Adipocyte (in vitro differentiated cells): Measurements from ENCODE around the gene FILIP1.
A peak's percentile ranks its signal among the peaks of the same experiment; 100 is the strongest.

Experiments used
- DNase-seq: peaks from one replicate; pipeline ENCODE4 v3.0.0-alpha.2; 2015; ENCODE audit warnings: low read depth
- H3K27me3 ChIP-seq: replicated peaks from 2 replicates; pipeline ENCODE4 v1.7.0; 2013; ENCODE audit warnings: mild to moderate bottlenecking, low read length, moderate library complexity; ENCODE audit not compliant: control insufficient read depth, insufficient read depth
- H3K36me3 ChIP-seq: 2 replicates; pipeline ENCODE4 v1.7.0; 2013; ENCODE audit warnings: low read length, mild to moderate bottlenecking, moderate library complexity; ENCODE audit not compliant: control insufficient read depth, insufficient read depth, severe bottlenecking
- H3K4me1 ChIP-seq: 2 replicates; pipeline ENCODE4 v1.7.0; 2013; ENCODE audit warnings: mild to moderate bottlenecking, low read length, moderate library complexity; ENCODE audit not compliant: control insufficient read depth, insufficient read depth
- H3K4me3 ChIP-seq: 2 replicates; pipeline ENCODE4 v1.7.0; 2013; ENCODE audit warnings: mild to moderate bottlenecking, low read length, moderate library complexity
- H3K9ac ChIP-seq: 2 replicates; pipeline ENCODE4 v1.7.0; 2013; ENCODE audit warnings: mild to moderate bottlenecking, low read length, moderate library complexity
- H3K9me3 ChIP-seq: 2 replicates; pipeline ENCODE4 v1.7.0; 2013; ENCODE audit warnings: mild to moderate bottlenecking, low read length, moderate library complexity; ENCODE audit not compliant: control insufficient read depth

The FILIP1 gene

DNA sequence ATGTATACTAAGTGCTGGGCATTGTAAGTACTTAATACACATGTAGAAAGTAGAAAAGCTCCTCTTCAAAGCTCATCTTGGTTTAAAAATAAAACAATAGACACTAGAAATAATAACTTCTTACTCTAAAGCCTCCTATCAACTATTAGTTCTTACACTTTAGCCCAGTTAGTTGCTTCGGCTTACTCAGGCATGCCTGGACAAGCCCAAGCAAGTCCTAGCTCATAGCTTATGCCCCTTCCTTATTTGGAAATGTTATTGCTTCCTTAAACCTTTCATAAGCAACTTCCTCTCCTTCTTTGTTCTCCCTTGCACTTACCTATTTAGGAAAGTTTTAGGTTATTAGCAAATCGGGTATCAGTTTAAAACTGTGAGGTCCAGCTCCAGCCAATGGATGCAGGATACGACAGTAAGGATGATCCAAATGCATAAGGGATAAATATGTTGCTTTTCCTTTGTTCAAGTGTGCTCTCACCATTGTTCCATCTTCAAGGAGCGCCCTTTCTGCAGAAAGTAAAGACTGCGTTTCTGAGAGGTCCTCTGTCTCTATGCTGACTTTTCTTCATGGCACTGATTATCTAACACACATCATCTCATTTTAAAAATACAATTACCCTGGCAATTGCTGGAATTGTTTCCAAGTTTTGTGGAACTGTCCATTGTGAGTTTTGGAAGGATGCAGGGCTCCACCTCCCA, 221.3 kb downstream of the FILIP1 start:
- H3K4me3 ChIP-seq, result peak overlapping the region; percentile 25

DNA sequence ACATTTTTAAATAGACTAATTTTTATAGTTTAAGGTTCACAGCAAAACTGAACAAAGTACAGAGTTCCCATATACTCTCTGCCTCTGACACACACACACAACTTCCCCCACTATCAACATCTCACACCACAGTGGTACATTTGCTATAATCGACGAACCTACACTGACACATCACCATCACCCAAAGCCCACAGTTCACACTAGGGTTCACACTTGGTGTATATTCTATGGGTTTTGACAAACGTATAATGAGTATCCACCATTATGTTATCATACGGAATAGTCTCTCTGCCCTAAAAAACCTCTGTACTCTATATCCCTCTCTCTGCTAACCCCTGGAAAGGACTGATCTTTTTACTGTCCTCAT, 224.6 kb downstream of the FILIP1 start:
- Histone ChIP-seq H3K27me3 (no peaks in the 10 kb centered on the region), H3K36me3 (peaks cover 12% of the 10 kb centered on the region), H3K9ac (no peak overlapping the region), H3K4me3 (no peak overlapping the region), H3K4me1 (peaks cover 41% of the 10 kb centered on the region), H3K9me3 (no peaks in the 10 kb centered on the region)
- DNase-seq, result no peak

More for the DNA sequence above, 221.3 kb downstream of the FILIP1 start:
- peak; percentile 54 for DNase-seq
- Histone ChIP-seq H3K9ac (peak overlapping the region; percentile 75), H3K9me3 (no peaks in the 10 kb centered on the region), H3K4me1 (peaks cover 51% of the 10 kb centered on the region), H3K27me3 (no peaks in the 10 kb centered on the region), H3K36me3 (peaks cover 9% of the 10 kb centered on the region)

DNA sequence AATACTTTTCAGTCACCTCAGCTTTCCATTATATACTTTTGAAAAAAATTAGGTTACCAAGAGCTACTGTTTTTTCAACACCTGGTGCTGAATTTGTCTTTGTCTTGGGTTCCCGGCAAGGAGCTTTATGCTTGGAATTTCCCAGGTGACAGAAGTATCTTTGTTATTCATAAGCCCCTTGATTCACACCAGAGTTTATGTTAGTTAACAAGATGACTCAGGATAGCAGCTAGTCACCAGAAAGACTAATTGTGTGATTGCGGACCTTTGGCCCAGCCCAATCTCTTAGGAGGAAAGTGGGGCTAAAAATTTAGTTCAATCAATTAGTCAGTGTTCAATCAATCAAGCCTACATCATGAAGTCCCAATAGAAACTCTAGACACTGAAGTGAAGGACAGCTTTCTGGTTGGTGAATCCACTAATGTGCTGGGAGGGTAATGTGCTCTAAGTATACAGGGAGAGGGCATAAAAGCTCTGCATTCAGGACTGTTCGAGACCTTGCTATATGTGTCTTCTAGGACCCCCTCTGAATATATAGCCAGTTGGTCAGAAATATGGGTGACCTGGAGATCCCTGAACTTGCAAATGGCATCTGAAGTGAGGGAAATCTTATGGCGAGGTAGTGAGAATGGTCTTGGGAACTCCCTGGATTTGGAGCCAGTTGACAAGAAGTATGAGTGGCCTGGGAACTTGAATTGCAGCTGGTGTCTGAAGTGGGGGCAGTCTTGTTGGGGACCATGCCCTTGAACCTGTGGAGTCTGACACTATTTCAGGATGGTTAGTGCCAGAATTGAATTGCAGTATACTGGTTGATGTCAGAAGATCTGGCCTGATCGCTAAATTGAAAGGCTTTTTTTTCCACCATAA, 225.2 kb downstream of the FILIP1 start:
- peak overlapping the region; percentile 44 for H3K9ac ChIP-seq
- H3K27me3 ChIP-seq, result no peaks in the 10 kb centered on the region
- peaks cover 37% of the 10 kb centered on the region for H3K4me1 ChIP-seq
- H3K9me3 ChIP-seq, result no peaks in the 10 kb centered on the region
- DNase-seq, result no peak
- no peak overlapping the region for H3K4me3 ChIP-seq
- peaks cover 17% of the 10 kb centered on the region for H3K36me3 ChIP-seq

DNA sequence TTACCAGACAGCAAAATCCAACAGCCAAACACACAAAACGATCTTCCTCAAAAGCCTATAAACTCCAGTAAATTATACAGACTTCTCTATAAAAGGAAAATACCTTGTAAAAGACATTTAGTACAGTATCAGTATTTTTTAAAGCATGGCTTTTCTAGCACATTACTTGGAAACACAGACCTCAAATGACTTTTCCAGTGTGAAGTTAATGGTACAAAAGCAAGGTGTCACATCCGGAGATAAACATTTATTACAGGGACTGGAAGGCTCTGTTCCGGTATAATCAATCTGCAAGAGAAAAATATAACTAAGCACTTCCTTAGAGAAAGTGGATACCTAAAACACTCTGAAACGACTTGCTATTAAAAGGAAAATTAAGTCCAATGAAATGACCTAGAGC, 226.1 kb downstream of the FILIP1 start:
- H3K9ac ChIP-seq, result peak overlapping the region; percentile 44
- no peak overlapping the region for H3K4me3 ChIP-seq
- no peaks in the 10 kb centered on the region for H3K27me3 ChIP-seq
- H3K9me3 ChIP-seq, result no peaks in the 10 kb centered on the region
- no peak for DNase-seq
- peaks cover 28% of the 10 kb centered on the region for H3K4me1 ChIP-seq
- H3K36me3 ChIP-seq, result peaks cover 22% of the 10 kb centered on the region

DNA sequence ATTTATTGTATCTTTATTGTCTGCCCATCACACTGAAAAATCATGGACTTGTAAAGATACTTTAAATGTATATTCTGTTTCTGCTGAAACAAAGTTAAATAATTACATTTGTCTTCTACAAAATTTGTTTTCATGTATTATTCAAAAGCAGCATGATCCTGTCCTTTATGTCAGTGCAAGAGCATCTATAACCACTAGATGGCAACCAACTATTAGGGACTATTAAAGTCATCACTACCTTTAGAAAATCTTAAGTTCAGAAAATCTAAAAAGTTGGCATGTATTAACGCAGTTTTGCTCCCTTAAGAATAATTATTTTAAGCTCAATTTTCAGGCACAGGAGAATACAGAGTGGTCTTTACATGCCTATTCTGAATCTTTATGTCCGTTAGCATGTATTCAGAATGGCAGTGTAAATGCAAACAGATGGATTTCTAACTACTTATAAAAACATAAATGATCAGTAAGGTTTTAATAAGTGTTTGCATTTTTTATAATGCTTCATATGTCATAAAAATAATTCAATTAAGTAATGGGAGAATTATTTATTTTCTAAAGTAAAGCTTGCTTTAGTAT, 226.8 kb downstream of the FILIP1 start:
- peak overlapping the region; percentile 44 for H3K9ac ChIP-seq
- H3K4me1 ChIP-seq, result peaks cover 22% of the 10 kb centered on the region
- peaks cover 23% of the 10 kb centered on the region for H3K36me3 ChIP-seq
- DNase-seq, result peak; percentile 84
- no peaks in the 10 kb centered on the region for H3K9me3 ChIP-seq
- no peaks in the 10 kb centered on the region for H3K27me3 ChIP-seq
- no peak overlapping the region for H3K4me3 ChIP-seq

DNA sequence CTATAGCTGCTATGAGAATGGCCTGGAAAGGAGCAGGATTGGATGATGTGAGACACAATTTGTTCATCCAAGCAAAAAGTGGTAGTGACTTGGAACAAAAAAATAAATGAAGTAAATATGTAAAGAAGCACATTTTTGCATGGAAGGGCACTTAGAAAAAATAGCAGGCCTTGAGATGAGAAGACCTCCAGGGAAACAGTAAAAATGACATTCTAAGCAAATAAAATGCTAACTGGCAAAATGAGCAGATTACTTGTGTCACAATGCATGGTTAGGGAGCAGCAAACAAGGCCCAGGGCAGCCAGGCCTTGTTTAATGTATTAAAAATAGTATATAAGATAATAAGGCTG, 230.2 kb downstream of the FILIP1 start:
- DNase-seq, result no peak
- Histone ChIP-seq H3K4me1 (peaks cover 16% of the 10 kb centered on the region), H3K9me3 (no peaks in the 10 kb centered on the region), H3K36me3 (peaks cover 45% of the 10 kb centered on the region), H3K4me3 (no peak overlapping the region), H3K27me3 (no peaks in the 10 kb centered on the region), H3K9ac (peak overlapping the region; percentile 61)

DNA sequence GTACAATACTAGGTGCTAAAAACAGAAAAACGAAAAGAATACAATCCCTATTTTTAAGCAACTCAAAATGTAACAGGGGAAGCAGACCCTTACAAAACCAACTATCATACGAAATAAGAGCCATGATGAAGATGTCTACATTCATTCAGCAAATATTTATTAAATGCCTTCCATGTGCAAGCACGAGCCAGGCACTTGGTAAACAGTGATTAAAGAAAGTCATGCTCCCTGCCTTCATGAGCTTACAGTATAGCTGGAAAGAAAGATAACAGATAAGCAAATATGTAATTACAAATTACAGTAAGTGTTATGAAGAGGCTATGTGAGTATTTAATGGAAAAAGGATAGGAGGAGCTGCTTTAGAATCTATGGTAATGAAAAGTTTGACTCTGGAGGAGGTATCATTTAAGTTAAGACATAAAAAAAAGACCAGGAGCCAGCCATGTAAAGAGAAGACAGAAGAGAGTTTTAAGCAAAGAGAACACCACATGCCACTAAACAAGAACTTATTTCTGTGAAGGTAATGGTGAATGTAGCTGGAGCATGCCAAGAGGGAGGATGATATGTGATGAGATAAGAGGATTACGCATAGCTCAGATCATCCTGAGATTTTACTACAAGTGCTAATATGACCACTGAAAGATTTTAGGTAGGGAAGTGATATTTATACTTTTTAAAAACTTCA, 230.7 kb downstream of the FILIP1 start:
- no peak for DNase-seq
- H3K36me3 ChIP-seq, result peaks cover 50% of the 10 kb centered on the region

DNA sequence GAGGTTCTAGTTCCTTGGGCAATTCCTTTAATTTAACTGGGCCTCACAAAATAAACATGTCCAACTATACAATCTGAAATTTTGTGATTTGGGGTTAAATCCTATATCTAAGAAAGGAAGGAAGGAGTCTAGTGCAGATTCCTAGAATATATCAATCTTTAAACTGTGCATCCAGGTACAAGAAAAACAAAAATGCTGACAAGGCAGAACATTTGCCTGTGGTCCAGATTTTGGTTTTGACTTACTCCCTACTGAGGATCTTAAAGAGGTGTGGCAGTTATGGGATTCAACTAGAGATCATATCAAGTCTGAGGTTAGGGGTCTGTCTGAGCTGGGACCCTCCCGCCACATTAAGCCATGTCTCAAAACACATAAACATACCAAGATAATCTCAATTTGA, 232.3 kb downstream of the FILIP1 start:
- no peak for DNase-seq
- Histone ChIP-seq H3K9ac (no peak overlapping the region), H3K9me3 (no peaks in the 10 kb centered on the region), H3K36me3 (peaks cover 60% of the 10 kb centered on the region), H3K4me1 (no peaks in the 10 kb centered on the region), H3K27me3 (no peaks in the 10 kb centered on the region), H3K4me3 (no peak overlapping the region)

More for the DNA sequence above, 230.7 kb downstream of the FILIP1 start:
- Histone ChIP-seq H3K9ac (peak overlapping the region; percentile 5), H3K4me3 (no peak overlapping the region), H3K4me1 (peaks cover 11% of the 10 kb centered on the region), H3K9me3 (no peaks in the 10 kb centered on the region), H3K27me3 (no peaks in the 10 kb centered on the region)

DNA sequence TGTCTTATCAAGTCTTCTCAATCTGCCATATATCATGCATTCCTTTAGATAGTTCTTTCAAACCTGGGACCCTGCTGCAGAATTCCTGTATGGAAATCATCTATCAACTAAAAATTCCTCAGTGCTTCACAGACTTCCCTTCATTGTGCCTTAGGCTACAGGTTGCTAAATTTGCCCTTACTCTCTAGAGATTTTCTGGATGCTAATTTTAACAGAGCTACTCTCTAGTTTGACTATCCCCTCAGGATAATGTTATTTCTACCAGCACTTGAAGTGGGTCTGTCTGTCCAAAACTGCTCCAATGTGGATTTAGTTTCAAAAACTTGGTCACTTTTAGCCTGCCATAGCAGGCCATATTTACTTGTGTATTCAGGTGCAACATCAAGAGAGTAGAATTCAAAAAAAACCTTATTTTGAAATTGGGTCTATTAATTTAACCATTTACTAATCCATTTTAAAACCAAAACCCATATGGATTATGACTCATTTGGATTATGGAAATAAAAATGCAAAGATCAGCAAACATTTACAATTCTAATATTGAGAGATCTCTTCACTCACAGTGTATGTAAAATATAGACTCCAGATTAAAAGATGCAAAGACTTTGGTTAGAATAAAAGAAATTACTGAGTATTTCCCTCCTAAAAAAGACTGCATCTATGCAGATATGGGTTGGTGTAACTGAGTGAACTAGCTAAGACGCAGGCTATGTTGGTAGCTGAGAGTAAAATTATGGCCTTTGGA, 236.1 kb downstream of the FILIP1 start:
- H3K9ac ChIP-seq, result no peak overlapping the region
- DNase-seq, result no peak
- no peaks in the 10 kb centered on the region for H3K4me1 ChIP-seq
- H3K36me3 ChIP-seq, result peaks cover 76% of the 10 kb centered on the region
- H3K9me3 ChIP-seq, result no peaks in the 10 kb centered on the region
- H3K27me3 ChIP-seq, result no peaks in the 10 kb centered on the region
- no peak overlapping the region for H3K4me3 ChIP-seq

DNA sequence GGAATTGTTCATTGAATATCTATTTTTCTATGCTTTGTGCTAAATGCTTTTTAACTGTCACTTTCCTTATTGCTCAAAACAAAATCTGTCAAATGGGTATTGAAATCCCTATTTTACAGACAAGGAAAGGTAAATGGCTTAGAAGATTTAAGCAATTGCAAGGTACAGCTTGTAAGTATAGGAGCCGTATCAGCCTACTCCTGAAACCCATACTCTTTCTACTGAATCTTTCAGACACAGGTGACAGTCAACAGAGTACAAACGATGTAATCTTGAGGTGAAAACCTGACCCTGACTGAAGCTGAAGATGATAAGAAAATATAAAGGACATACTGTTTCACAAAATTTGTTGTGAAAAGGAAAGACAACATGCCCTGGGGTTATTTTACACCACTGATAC, 243.0 kb downstream of the FILIP1 start:
- Histone ChIP-seq H3K9me3 (no peaks in the 10 kb centered on the region), H3K4me1 (peaks cover 6% of the 10 kb centered on the region), H3K9ac (no peak overlapping the region), H3K36me3 (peaks cover 23% of the 10 kb centered on the region), H3K27me3 (no peaks in the 10 kb centered on the region), H3K4me3 (no peak overlapping the region)
- DNase-seq, result no peak
